ENCODE data around the gene CDKN3.

DNA sequence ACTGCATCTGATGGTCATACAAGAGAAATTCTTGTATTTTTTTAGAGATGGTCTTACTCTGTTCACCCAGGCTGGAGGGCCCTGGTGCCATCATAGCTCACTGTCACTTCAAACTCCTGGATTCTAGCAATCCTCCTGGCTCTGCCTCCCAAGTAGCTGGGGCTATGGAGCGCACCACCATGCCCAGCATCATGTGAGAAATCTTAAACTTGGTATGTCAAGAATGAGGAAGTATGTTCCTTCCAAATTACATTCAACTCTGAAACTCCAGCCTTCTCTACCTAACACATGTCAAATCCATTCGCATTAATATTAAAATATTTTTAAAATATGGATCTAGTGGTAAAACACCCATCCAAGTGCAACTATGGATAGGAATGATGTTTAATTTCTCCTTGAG is 27.5 kb upstream of the CDKN3 start:
- no peak for TF ChIP-seq POLR2AphosphoS5 (IDR thresholded peaks at IDR 0.05)
- TF ChIP-seq, protein P1, sequence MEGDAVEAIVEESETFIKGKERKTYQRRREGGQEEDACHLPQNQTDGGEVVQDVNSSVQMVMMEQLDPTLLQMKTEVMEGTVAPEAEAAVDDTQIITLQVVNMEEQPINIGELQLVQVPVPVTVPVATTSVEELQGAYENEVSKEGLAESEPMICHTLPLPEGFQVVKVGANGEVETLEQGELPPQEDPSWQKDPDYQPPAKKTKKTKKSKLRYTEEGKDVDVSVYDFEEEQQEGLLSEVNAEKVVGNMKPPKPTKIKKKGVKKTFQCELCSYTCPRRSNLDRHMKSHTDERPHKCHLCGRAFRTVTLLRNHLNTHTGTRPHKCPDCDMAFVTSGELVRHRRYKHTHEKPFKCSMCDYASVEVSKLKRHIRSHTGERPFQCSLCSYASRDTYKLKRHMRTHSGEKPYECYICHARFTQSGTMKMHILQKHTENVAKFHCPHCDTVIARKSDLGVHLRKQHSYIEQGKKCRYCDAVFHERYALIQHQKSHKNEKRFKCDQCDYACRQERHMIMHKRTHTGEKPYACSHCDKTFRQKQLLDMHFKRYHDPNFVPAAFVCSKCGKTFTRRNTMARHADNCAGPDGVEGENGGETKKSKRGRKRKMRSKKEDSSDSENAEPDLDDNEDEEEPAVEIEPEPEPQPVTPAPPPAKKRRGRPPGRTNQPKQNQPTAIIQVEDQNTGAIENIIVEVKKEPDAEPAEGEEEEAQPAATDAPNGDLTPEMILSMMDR (IDR thresholded peaks at IDR 0.05), result no peak

All from stomach (tissue), 4 donors.